NCI-H526 treated with DMSO at 0.1 percent for 48 hours (cell line): Measurements from ENCODE around the gene PTPRN2.
"Not testable (repeated sequence)": the region's sequence is repeated elsewhere in the genome, so short reads cannot be mapped to it uniquely, and the experiment has no call there.

Experiments used
- DNase-seq: peaks from one replicate; lab custom pipeline; 2025; lab: John Stamatoyannopoulos, UW

Gene PTPRN2

GRCh38 chr7:158175779-158176178 is 411.8 kb downstream of the PTPRN2 start:
- no peak for DNase-seq

GRCh38 chr7:158174947-158175346 is 412.7 kb downstream of the PTPRN2 start:
- no peak for DNase-seq

- no peak for DNase-seq
Observed at GRCh38 chr7:158167373-158167772, 420.2 kb downstream of the PTPRN2 start.

- DNase-seq: no peak
Observed at GRCh38 chr7:158166386-158167340, 421.0 kb downstream of the PTPRN2 start.

DNA sequence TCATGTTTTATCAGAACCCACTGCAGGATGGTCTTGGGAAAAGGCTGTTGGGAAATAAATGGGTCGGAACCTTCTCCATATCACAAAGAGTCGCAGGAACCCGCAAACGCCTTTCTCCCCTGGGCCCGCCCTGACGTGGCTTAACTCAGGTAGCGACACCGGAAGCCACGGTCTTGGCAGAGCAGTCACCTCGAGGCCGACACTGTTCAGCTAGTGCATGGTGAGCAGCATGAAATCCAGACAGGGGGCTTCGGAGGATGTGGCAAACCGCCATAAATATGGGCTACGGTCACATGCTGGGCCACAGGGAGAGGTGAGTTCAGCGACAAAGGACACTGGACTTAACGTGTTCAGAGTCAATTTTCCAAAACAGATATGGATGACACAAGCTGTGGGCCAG is 421.9 kb downstream of the PTPRN2 start:
- no peak for DNase-seq

- no peak for DNase-seq
Observed at GRCh38 chr7:158164101-158165095, 423.2 kb downstream of the PTPRN2 start.

DNA sequence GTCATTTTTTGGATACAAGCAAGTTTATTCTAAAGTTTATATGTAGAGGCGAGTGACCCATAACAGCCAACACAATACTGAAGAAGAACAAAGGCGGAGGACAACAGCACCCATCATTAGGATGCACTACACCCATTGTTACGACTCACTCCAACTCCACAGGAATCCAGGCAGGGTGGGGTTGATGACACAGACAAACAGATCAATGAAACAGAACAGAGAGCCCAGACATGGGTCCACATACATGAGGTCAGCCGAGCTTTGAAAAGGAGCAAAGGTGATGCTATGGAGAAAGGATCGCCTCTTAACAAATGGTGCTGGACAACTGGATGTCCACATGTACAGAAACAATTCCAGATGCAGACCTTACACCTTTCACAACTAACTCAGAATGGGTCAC is 426.4 kb downstream of the PTPRN2 start:
- no peak for DNase-seq

DNA sequence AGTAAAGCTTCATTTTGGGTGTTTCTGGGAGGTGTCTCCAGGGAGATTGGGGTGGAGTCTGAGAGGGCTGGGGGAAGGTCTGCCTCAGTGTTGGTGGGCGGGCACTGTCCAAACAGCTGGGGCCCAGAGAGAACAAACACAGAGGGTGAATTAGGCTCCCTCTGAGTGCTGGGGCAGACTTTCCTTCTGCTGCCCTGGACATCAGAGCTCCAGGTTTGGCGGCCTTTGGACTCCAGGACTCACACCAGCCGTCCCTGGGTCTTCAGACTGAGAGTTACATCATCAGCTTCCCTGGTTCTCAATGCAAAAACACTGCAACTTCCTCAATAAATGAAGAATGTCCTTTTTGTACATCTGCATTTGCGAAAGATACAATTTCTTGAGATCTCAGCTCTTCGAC is 427.4 kb downstream of the PTPRN2 start:
- no peak for DNase-seq

- no peak for DNase-seq
Observed at GRCh38 chr7:158157460-158157859, 430.2 kb downstream of the PTPRN2 start.

- DNase-seq: not testable (repeated sequence)
Observed at GRCh38 chr7:158151273-158151672, 436.4 kb downstream of the PTPRN2 start.

DNA sequence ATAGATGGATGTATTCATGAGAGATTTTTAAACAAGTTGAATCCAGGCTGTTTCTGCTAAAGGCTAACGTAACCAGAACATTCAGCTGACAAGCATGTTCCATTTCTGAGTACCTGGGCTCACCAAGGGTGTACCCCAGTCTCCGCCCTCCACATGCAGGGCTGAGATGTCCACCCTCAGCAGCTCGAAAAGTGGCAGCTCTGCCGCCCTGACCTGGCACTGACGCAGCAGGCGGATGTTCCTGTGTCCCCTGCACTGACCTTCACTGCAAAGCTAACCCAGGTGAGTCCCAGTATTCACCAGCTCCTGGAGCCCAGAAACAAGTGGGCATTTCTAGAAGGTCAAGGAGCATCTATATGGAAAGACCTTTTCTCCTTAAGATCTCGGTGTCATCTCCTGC is 437.4 kb downstream of the PTPRN2 start:
- no peak for DNase-seq

- DNase-seq: not testable (repeated sequence)
Observed at GRCh38 chr7:158147431-158147830, 440.2 kb downstream of the PTPRN2 start.

- no peak for DNase-seq
Observed at GRCh38 chr7:158145370-158145769, 442.3 kb downstream of the PTPRN2 start.

GRCh38 chr7:158143196-158144120 is 444.2 kb downstream of the PTPRN2 start:
- no peak for DNase-seq

- no peak for DNase-seq
Observed at GRCh38 chr7:158142657-158143056, 445.0 kb downstream of the PTPRN2 start.

DNA sequence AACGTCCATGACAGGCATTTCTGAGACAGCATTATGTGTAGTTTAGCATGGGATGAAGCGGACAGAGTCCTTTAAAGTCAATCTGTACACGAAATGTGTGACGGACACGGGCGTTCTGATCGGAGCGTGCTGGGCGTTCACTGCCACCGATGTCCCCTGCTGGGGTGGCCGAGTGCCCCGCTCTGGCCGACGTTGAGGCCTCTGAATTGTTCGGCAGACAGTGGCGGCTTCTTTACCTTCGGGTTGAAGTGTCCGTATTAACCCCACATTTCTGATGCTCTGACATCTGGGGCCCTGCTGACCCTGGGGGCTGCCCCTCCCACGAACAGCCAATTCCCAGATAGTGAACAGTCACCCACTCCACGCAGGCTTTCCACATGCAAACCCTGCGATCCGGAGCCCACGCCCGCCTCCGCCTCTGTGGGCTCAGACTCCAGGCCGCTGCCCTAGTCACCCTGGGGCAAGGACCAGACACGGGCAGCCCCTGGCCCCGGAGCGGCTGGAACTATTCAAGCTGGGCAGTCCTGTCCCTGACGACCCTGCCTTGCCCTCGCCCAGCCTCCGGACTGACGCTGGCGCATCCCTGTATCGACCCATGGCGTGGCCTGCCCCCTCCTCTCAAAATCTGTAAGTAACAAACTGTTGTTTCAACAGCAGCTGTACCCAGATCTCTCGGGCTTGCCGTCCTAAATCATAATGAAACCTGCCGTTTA is 445.7 kb downstream of the PTPRN2 start:
- no peak for DNase-seq

DNA sequence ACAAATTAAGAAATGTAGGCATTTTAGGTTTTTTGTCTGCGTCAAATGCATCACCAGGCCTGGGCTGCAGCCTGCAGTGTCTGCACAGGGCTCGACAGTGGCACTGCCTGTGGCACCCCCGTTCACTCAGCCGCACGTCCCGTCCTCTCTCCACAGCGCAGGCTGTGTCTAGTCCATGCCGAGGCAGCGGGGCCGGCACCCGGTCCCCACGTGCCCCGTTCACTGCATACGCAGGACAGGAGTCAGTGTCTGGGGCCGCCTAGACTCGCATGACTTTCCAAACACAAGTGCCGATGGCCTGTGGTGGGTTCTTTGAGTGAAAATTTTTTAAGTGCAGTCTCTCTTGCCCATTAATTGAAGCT is 446.4 kb downstream of the PTPRN2 start:
- DNase-seq: no peak

DNA sequence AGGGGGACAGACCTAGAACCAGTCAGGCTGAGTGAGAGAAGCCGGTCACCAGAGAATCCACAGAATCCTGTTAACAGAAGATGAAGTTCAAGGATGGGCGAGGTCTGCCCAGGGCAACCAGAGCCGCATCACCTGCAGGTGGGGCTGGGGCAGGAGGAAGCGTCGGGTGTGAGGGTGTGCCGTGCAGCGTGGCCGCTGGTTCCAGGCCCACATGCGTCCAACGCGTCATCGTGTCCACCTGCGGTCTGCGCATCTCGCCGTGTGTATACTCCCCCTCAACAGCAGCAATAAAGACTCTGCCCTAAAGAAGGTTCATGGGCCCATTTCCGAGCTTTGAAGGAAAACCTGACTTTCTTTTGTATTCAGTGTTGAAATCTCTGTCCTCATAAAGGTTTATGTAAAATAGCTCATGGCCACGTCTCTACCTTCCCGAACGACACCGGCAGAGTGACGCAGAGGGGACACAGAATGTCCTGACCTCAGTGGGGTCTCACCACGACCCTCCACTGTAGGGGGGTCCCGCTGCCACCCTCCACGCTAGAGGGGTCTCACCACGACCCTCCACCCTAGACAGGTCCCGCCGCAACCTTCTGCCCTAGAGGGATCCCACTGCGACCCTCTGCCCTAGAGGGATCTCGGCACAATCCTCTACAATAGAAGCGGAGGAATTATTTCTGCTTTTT is 446.9 kb downstream of the PTPRN2 start:
- no peak for DNase-seq

GRCh38 chr7:158139499-158139898 is 448.1 kb downstream of the PTPRN2 start:
- DNase-seq: no peak

- DNase-seq: no peak
Observed at GRCh38 chr7:158138329-158138597, 449.4 kb downstream of the PTPRN2 start.
